Nephron (organoid): ENCODE measurements around the gene F7.

Experiments
- H3K27ac Mint-ChIP-seq, 3 experiments: 2 replicates each; pipeline ENCODE4 v1.8.0; 2020; ENCODE audit warnings: mixed read lengths in 3 of 3, mild to moderate bottlenecking in 2 of 3, moderate library complexity in 1 of 3
- H3K27me3 Mint-ChIP-seq: 2 replicates; pipeline ENCODE4 v1.8.0; 2021; ENCODE audit warnings: low read depth, mild to moderate bottlenecking, moderate library complexity, mixed read lengths
- H3K36me3 Mint-ChIP-seq: 2 replicates; pipeline ENCODE4 v1.8.0; 2020; ENCODE audit warnings: low read depth, mixed read lengths
- H3K4me1 Mint-ChIP-seq: 2 replicates; pipeline ENCODE4 v1.8.0; 2020; ENCODE audit warnings: mixed read lengths
- H3K4me3 Mint-ChIP-seq, 3 experiments: 2 replicates each; pipeline ENCODE4 v1.8.0; 2020; ENCODE audit warnings: mild to moderate bottlenecking in 3 of 3, mixed read lengths in 3 of 3, moderate library complexity in 2 of 3
- H3K9me3 Mint-ChIP-seq: 2 replicates; pipeline ENCODE4 v1.8.0; 2020; ENCODE audit warnings: mixed read lengths
- TF ChIP-seq, protein P1 (sequence below), 3 experiments: fragments of 200-600 bp; sonication (generic); IDR thresholded peaks; one replicate each; pipeline ENCODE4 v1.5.0; 2021; ENCODE audit warnings: antibody characterized with exemption in 3 of 3; ENCODE audit not compliant: unreplicated experiment in 3 of 3

The F7 gene

DNA sequence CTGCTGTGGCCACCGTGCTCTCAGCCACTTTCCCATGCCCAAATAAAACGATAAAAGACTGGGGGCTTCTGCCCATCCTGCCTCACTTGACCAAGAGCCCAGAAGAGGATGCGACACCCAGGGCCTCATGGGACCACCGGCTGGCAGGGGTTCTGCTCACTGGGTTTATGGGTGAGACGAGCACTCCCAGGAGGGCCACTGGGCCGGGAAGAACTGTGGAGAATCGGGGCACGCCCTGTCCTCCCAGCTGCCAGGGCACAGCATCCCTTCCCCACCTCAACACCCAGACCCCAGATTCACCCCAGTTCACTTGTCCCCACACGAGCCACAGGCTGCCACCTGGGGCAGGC, 12.3 kb downstream of the F7 start:
- TF ChIP-seq, protein P1, sequence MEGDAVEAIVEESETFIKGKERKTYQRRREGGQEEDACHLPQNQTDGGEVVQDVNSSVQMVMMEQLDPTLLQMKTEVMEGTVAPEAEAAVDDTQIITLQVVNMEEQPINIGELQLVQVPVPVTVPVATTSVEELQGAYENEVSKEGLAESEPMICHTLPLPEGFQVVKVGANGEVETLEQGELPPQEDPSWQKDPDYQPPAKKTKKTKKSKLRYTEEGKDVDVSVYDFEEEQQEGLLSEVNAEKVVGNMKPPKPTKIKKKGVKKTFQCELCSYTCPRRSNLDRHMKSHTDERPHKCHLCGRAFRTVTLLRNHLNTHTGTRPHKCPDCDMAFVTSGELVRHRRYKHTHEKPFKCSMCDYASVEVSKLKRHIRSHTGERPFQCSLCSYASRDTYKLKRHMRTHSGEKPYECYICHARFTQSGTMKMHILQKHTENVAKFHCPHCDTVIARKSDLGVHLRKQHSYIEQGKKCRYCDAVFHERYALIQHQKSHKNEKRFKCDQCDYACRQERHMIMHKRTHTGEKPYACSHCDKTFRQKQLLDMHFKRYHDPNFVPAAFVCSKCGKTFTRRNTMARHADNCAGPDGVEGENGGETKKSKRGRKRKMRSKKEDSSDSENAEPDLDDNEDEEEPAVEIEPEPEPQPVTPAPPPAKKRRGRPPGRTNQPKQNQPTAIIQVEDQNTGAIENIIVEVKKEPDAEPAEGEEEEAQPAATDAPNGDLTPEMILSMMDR (IDR thresholded peaks at IDR 0.05; ENCODE audit: unreplicated experiment in 3 of 3): no peak
- H3K4me1 Mint-ChIP-seq: peaks cover 9% of the 10 kb centered on the region
- peaks cover 25% of the 10 kb centered on the region for H3K27me3 Mint-ChIP-seq
- H3K4me3 Mint-ChIP-seq: no peak overlapping the region
- H3K36me3 Mint-ChIP-seq: no peaks in the 10 kb centered on the region
- no peaks in the 10 kb centered on the region for H3K9me3 Mint-ChIP-seq
- no peak overlapping the region for H3K27ac Mint-ChIP-seq

DNA sequence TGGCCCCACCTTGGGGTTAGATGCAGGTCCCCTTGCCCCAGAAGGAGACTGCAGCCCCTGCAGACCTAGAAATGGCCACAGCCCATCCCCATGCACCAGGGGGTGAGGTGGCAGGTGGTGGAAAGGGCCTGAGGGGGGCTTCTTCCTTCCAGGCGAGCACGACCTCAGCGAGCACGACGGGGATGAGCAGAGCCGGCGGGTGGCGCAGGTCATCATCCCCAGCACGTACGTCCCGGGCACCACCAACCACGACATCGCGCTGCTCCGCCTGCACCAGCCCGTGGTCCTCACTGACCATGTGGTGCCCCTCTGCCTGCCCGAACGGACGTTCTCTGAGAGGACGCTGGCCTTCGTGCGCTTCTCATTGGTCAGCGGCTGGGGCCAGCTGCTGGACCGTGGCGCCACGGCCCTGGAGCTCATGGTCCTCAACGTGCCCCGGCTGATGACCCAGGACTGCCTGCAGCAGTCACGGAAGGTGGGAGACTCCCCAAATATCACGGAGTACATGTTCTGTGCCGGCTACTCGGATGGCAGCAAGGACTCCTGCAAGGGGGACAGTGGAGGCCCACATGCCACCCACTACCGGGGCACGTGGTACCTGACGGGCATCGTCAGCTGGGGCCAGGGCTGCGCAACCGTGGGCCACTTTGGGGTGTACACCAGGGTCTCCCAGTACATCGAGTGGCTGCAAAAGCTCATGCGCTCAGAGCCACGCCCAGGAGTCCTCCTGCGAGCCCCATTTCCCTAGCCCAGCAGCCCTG, 12.8 kb downstream of the F7 start:
- Mint-ChIP-seq H3K4me3 (no peak overlapping the region), H3K36me3 (no peaks in the 10 kb centered on the region), H3K27ac (no peak overlapping the region), H3K4me1 (peaks cover 12% of the 10 kb centered on the region), H3K27me3 (peaks cover 25% of the 10 kb centered on the region), H3K9me3 (no peaks in the 10 kb centered on the region)
- TF ChIP-seq, protein P1 (IDR thresholded peaks at IDR 0.05; ENCODE audit: unreplicated experiment in 3 of 3): no peak

DNA sequence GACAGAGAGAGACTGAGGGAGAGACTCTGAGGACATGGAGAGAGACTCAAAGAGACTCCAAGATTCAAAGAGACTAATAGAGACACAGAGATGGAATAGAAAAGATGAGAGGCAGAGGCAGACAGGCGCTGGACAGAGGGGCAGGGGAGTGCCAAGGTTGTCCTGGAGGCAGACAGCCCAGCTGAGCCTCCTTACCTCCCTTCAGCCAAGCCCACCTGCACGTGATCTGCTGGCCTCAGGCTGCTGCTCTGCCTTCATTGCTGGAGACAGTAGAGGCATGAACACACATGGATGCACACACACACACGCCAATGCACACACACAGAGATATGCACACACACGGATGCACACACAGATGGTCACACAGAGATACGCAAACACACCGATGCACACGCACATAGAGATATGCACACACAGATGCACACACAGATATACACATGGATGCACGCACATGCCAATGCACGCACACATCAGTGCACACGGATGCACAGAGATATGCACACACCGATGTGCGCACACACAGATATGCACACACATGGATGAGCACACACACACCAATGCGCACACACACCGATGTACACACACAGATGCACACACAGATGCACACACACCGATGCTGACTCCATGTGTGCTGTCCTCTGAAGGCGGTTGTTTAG, 13.7 kb downstream of the F7 start:
- H3K36me3 Mint-ChIP-seq: no peaks in the 10 kb centered on the region
- TF ChIP-seq, protein P1 (IDR thresholded peaks at IDR 0.05; ENCODE audit: unreplicated experiment in 3 of 3): no peak
- no peaks in the 10 kb centered on the region for H3K9me3 Mint-ChIP-seq
- H3K4me3 Mint-ChIP-seq: no peak overlapping the region
- no peak overlapping the region for H3K27ac Mint-ChIP-seq
- peaks cover 25% of the 10 kb centered on the region for H3K27me3 Mint-ChIP-seq
- H3K4me1 Mint-ChIP-seq: peaks cover 12% of the 10 kb centered on the region

DNA sequence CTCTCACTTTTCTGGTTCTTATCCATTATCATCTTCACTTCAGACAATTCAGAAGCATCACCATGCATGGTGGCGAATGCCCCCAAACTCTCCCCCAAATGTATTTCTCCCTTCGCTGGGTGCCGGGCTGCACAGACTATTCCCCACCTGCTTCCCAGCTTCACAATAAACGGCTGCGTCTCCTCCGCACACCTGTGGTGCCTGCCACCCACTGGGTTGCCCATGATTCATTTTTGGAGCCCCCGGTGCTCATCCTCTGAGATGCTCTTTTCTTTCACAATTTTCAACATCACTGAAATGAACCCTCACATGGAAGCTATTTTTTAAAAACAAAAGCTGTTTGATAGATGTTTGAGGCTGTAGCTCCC, 14.2 kb downstream of the F7 start:
- H3K36me3 Mint-ChIP-seq: no peaks in the 10 kb centered on the region
- H3K27ac Mint-ChIP-seq: no peak overlapping the region
- H3K4me3 Mint-ChIP-seq: no peak overlapping the region
- TF ChIP-seq, protein P1 (IDR thresholded peaks at IDR 0.05; ENCODE audit: unreplicated experiment in 3 of 3): no peak
- peaks cover 25% of the 10 kb centered on the region for H3K27me3 Mint-ChIP-seq
- no peaks in the 10 kb centered on the region for H3K9me3 Mint-ChIP-seq
- peaks cover 12% of the 10 kb centered on the region for H3K4me1 Mint-ChIP-seq

DNA sequence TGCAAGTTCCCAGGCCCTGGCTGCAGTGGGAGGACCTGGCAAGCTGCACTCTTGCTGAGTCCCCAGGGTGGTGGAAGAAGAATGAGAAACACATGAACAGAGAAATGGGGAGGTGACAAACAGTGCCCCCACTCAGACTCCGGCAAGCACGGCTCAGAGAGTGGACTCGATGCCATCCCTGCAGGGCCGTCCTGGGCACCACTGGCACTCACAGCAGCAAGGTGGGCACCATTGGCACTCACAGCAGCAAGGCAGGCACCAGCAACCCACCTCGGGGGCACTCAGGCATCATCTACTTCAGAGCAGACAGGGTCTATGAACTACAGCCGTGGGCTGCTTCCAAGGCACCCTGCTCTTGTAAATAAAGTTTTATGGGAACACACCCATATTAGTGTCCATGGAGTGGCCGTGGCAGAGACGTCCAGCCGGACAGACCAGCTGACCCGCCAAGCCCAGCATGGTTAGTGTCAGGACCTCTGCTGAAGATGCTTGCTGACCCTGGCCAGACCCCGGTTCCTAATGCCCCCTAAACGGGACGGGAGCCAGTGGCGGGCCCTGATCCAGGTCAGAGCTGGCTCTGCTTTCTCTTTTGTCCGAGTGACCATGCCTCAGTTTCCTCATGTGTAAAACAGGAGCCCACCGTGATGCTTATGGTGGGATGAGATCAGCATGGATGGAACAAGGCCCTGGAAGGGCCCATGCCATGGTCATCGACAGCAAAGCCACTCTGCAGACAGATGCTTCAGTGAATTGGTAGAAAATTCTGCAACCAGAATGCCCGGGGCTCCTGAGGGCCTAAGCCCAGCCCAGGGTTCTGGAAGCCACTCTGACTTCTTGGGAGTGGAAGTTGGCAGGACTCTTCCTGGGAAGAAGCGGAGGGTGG, 14.9 kb downstream of the F7 start:
- TF ChIP-seq, protein P1 (IDR thresholded peaks at IDR 0.05; ENCODE audit: unreplicated experiment in 3 of 3): no peak
- peaks cover 26% of the 10 kb centered on the region for H3K27me3 Mint-ChIP-seq
- no peaks in the 10 kb centered on the region for H3K36me3 Mint-ChIP-seq
- H3K4me3 Mint-ChIP-seq: no peak overlapping the region
- H3K9me3 Mint-ChIP-seq: no peaks in the 10 kb centered on the region
- no peak overlapping the region for H3K27ac Mint-ChIP-seq
- peaks cover 12% of the 10 kb centered on the region for H3K4me1 Mint-ChIP-seq
